Hepatocyte (in vitro differentiated cells): ENCODE measurements around the gene PROSER2. TPM values are rescaled to one million over a fixed set of nuclear protein-coding genes. Genes with fewer than 3 reads are reported as not detected.

Source experiments
- DNase-seq: peaks from one replicate; pipeline ENCODE4 v3.0.0-alpha.2; 2016; ENCODE audit warnings: low spot score
- H2AFZ ChIP-seq: fragments of 200-600 bp; sonication (generic); 2 replicates; pipeline ENCODE4 v1.6.0; 2016; ENCODE audit warnings: antibody characterized with exemption, mild to moderate bottlenecking
- H3K27ac ChIP-seq: fragments of 200-600 bp; sonication (generic); 2 replicates; pipeline ENCODE4 v1.5.1; 2016; ENCODE audit warnings: mild to moderate bottlenecking
- H3K27me3 ChIP-seq: fragments of 200-600 bp; sonication (generic); 2 replicates; pipeline ENCODE4 v1.6.1; 2016
- H3K36me3 ChIP-seq: fragments of 200-600 bp; sonication (generic); replicated peaks from 2 replicates; pipeline ENCODE4 v1.5.1; 2016; ENCODE audit warnings: low read depth; ENCODE audit not compliant: insufficient read depth
- H3K4me1 ChIP-seq: fragments of 200-600 bp; sonication (generic); 2 replicates; pipeline ENCODE4 v1.5.1; 2016; ENCODE audit warnings: mild to moderate bottlenecking, moderate library complexity; ENCODE audit not compliant: insufficient read depth
- H3K4me2 ChIP-seq: fragments of 200-600 bp; sonication (generic); 2 replicates; pipeline ENCODE4 v1.6.0; 2016
- H3K4me3 ChIP-seq: fragments of 200-600 bp; sonication (generic); 2 replicates; pipeline ENCODE4 v1.5.1; 2016; ENCODE audit warnings: mild to moderate bottlenecking
- H3K79me2 ChIP-seq: fragments of 200-600 bp; sonication (generic); 2 replicates; pipeline ENCODE4 v1.6.0; 2017; ENCODE audit warnings: mild to moderate bottlenecking
- H3K9me2 ChIP-seq: fragments of 200-600 bp; sonication (generic); replicated peaks from 2 replicates; pipeline ENCODE4 v1.6.0; 2017; ENCODE audit warnings: mild to moderate bottlenecking; ENCODE audit not compliant: insufficient read depth
- H3K9me3 ChIP-seq: fragments of 200-600 bp; sonication (generic); 2 replicates; pipeline ENCODE4 v1.5.1; 2016; ENCODE audit warnings: low read depth, mild to moderate bottlenecking
- H4K20me1 ChIP-seq: fragments of 200-600 bp; sonication (generic); 2 replicates; pipeline ENCODE4 v1.6.0; 2016; ENCODE audit warnings: mild to moderate bottlenecking; ENCODE audit not compliant: insufficient read depth, poor library complexity, severe bottlenecking
- EZH2 ChIP-seq: fragments of 200-600 bp; sonication (generic); IDR thresholded peaks from 2 replicates; pipeline ENCODE4 v1.6.1; 2016; ENCODE audit warnings: antibody characterized with exemption, mild to moderate bottlenecking, borderline replicate concordance
- EZH2phosphoT487 ChIP-seq: fragments of 200-600 bp; sonication (generic); IDR thresholded peaks from one replicate; pipeline ENCODE4 v1.6.1; 2018; ENCODE audit warnings: antibody characterized with exemption, mild to moderate bottlenecking, low read depth, moderate library complexity; ENCODE audit not compliant: unreplicated experiment, severe bottlenecking
- WGBS: methylation state at CpG from one replicate; pipeline ENCODE4 v1.1.6; 2016; ENCODE audit warnings: low lambda C conversion rate; ENCODE audit errors: missing lambda C conversion rate; 5-methylcytosine and 5-hydroxymethylcytosine counted together
- polyA plus RNA-seq: library from polyadenylated mRNA; unstranded; fragments of >200 nt; fragmentation: Nextera tagmentation; extraction: Ambion mirVana; gene quantifications from 2 replicates; pipeline ENCODE4 v1.2.1, GENCODE V29; 2016
- total RNA-seq: library from RNA; depleted of rRNA; stranded (reverse); fragments of >200 nt; gene quantifications from 2 replicates; pipeline ENCODE4 v1.2.3, GENCODE V29; 2014
- TF ChIP-seq, protein P1 (sequence below): fragments of 200-600 bp; sonication (generic); IDR thresholded peaks from 2 replicates; pipeline ENCODE4 v1.5.1; 2016; ENCODE audit warnings: antibody characterized with exemption, mild to moderate bottlenecking; ENCODE audit not compliant: poor library complexity

The PROSER2 gene
- total and polyA plus RNA-seq, 2 experiments from 2014 or later: 13.3 to 39.9 TPM

DNA sequence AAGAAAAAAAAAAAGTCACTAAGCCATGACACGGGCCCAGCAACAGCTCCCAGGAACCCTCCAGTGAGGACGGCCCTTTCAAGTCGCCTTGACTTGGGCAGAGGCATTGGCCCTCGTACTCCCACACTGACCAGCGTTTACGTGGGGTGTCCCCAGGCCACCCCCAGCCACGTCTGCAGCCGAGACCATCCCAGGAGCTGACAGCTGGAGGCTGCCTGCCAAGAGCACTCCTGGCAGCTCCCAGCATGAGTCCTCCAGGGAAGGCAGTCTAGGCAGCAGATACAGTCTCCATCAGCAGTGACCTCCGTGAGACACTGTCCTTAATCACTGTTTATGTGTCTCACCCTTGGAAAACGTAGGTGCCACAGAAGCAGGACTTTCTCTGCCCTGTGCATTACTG, 86.5 kb downstream of the PROSER2 start:
- no peak overlapping the region for H3K4me2 ChIP-seq
- H3K27ac ChIP-seq: no peak overlapping the region
- H3K9me3 ChIP-seq: no peaks in the 10 kb centered on the region
- H4K20me1 ChIP-seq: no peaks in the 10 kb centered on the region
- no peak for DNase-seq
- H3K4me1 ChIP-seq: no peaks in the 10 kb centered on the region
- H3K36me3 ChIP-seq: no peaks in the 10 kb centered on the region
- no peak overlapping the region for H3K4me3 ChIP-seq
- WGBS: 84% methylated on average over 10 of the region's 10 CpGs
- no peaks in the 10 kb centered on the region for H3K9me2 ChIP-seq
- H2AFZ ChIP-seq: no peak overlapping the region
- no peak for TF ChIP-seq EZH2phosphoT487
- TF ChIP-seq, protein P1, sequence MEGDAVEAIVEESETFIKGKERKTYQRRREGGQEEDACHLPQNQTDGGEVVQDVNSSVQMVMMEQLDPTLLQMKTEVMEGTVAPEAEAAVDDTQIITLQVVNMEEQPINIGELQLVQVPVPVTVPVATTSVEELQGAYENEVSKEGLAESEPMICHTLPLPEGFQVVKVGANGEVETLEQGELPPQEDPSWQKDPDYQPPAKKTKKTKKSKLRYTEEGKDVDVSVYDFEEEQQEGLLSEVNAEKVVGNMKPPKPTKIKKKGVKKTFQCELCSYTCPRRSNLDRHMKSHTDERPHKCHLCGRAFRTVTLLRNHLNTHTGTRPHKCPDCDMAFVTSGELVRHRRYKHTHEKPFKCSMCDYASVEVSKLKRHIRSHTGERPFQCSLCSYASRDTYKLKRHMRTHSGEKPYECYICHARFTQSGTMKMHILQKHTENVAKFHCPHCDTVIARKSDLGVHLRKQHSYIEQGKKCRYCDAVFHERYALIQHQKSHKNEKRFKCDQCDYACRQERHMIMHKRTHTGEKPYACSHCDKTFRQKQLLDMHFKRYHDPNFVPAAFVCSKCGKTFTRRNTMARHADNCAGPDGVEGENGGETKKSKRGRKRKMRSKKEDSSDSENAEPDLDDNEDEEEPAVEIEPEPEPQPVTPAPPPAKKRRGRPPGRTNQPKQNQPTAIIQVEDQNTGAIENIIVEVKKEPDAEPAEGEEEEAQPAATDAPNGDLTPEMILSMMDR: no peak
- no peak for TF ChIP-seq EZH2
- H3K27me3 ChIP-seq: no peaks in the 10 kb centered on the region
- H3K79me2 ChIP-seq: no peaks in the 10 kb centered on the region

DNA sequence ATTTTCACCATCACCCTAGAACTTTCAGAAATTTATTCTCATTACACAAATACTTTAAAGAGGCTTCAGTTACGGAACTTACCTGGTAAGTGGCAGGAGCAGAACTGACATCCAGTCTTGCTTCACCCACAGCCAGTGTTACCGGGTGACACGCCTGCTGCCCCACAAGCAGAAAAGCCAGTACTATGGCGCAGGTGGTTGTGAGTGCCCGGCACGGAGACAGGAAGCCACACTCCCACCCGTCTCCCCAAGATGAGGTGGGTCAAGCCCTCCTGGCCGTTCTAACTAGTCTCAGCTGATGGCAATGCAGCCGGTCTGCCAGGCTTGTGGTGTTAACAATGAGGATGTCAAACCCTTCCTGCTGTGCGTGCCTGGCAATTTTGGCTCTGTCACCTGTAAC, 86.9 kb downstream of the PROSER2 start:
- Histone ChIP-seq H3K4me3 (no peak overlapping the region), H3K4me1 (no peaks in the 10 kb centered on the region), H3K27me3 (no peaks in the 10 kb centered on the region), H3K36me3 (no peaks in the 10 kb centered on the region), H3K9me3 (no peaks in the 10 kb centered on the region), H2AFZ (no peak overlapping the region), H4K20me1 (no peaks in the 10 kb centered on the region), H3K9me2 (no peaks in the 10 kb centered on the region), H3K79me2 (no peaks in the 10 kb centered on the region), H3K4me2 (no peak overlapping the region), H3K27ac (no peak overlapping the region)
- TF ChIP-seq EZH2: no peak
- DNase-seq: no peak
- WGBS: 90% methylated on average over 10 of the region's 10 CpGs

DNA sequence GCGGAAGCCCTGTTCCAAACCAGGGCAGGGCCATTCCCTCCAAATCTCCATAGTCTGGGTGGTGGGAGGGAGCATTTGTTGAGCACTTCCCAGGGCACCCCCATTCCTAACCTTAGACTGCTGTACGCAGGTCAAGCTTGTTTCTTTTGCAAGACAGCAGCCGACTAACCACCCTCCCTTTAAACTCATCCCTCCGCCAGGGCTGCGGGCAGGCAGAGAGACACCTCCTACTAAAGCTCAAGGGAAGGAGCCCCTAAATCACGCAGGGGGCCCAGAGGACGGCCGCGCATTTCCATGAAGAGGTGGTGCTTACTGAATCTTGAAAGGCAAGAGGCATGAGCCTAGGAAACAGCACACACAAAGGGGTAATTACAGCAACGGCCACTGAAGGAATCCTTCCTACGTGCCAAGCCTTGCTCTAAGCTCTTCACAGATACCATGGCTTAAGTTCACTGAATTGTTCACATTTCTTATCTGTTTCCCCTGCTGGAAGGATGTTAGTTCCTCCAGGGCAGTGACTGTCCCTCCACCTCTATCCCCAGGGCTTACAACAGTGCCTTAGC, 90.0 kb downstream of the PROSER2 start:
- Histone ChIP-seq H3K9me2 (no peaks in the 10 kb centered on the region), H3K9me3 (no peaks in the 10 kb centered on the region), H3K36me3 (no peaks in the 10 kb centered on the region), H3K4me3 (no peak overlapping the region), H3K27ac (no peak overlapping the region), H4K20me1 (no peaks in the 10 kb centered on the region), H3K27me3 (no peaks in the 10 kb centered on the region), H3K4me2 (no peak overlapping the region), H3K4me1 (no peaks in the 10 kb centered on the region), H2AFZ (no peak overlapping the region), H3K79me2 (no peaks in the 10 kb centered on the region)
- TF ChIP-seq EZH2phosphoT487 (no peak), EZH2 (no peak)
- TF ChIP-seq, protein P1: no peak
- no peak for DNase-seq
- 44% methylated on average over 11 of the region's 11 CpGs for WGBS

DNA sequence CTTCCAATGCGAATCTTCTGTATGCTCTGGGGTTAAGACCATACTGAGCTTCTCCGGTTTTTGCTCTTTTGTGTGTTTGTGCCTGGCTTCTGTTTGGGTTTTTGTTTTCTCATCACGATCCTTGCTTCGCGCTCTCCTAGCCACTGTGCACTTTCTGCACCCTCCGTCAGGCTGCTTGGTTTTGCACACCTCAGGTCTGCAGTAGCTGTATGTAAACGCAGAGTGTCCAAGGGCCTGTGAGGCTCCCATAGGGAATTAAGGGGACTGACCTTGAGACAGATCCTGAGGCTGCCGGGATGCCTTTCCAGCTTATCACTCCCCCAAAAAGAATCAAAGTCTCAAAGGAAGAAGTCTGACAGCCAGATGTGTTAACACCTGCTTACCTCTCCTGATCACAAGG, 95.2 kb downstream of the PROSER2 start:
- no peaks in the 10 kb centered on the region for H3K4me1 ChIP-seq
- no peaks in the 10 kb centered on the region for H3K9me3 ChIP-seq
- H2AFZ ChIP-seq: no peak overlapping the region
- no peak overlapping the region for H3K27ac ChIP-seq
- H4K20me1 ChIP-seq: no peaks in the 10 kb centered on the region
- H3K79me2 ChIP-seq: no peaks in the 10 kb centered on the region
- TF ChIP-seq, protein P1: no peak
- TF ChIP-seq EZH2phosphoT487 (no peak), EZH2 (no peak)
- no peaks in the 10 kb centered on the region for H3K27me3 ChIP-seq
- no peaks in the 10 kb centered on the region for H3K9me2 ChIP-seq
- peaks cover 3% of the 10 kb centered on the region for H3K36me3 ChIP-seq
- H3K4me3 ChIP-seq: no peak overlapping the region
- 81% methylated on average over 8 of the region's 8 CpGs for WGBS
- no peak overlapping the region for H3K4me2 ChIP-seq
- DNase-seq: no peak
